ENCODE results near the gene NSMCE4A.
"Not testable (repeated sequence)": the region's sequence is repeated elsewhere in the genome, so short reads cannot be mapped to it uniquely, and the experiment has no call there.

Gene NSMCE4A

GRCh38 chr10:122019414-122019975, 44.5 kb upstream of the NSMCE4A start:
- TF ChIP-seq CTCF (IDR thresholded peaks at IDR 0.05; ENCODE audit: extremely low read depth, insufficient read depth, missing control alignments), result no peak
- in situ Hi-C loops (cut with MboI; ENCODE audit: low pct_unique_long_range_greater_than_20kb, low sequenced_read_pairs, unreplicated experiment), result no loop called here
- no peak for DNase-seq (ENCODE audit: low spot score)

DNA sequence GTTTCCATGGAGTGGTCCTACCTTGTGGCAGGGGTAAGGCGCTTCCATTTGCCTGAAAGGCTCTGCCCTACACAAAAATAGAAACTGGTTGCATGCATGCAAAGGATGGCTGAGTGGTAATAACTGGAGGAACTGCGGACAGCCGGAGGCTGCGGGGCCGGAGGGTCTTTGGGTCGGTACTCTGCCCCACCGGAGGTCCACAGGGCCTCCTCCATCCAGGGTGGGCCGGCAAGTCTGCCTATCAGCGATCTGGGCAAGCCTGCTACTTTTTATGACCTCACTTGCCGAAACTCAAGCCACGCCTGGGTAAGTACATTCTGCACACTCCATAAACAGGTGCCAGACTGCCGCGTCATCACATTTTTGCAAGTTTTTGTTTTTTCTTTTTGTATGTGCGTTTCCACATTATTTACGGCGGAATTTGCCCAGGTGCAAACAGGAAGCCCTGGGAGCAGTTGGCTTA, 44.0 kb upstream of the NSMCE4A start:
- in situ Hi-C loops (cut with MboI; ENCODE audit: low pct_unique_long_range_greater_than_20kb, low sequenced_read_pairs, unreplicated experiment), result no loop called here
- TF ChIP-seq CTCF (IDR thresholded peaks at IDR 0.05; ENCODE audit: extremely low read depth, insufficient read depth, missing control alignments), result no peak
- no peak for DNase-seq (ENCODE audit: low spot score)

DNA sequence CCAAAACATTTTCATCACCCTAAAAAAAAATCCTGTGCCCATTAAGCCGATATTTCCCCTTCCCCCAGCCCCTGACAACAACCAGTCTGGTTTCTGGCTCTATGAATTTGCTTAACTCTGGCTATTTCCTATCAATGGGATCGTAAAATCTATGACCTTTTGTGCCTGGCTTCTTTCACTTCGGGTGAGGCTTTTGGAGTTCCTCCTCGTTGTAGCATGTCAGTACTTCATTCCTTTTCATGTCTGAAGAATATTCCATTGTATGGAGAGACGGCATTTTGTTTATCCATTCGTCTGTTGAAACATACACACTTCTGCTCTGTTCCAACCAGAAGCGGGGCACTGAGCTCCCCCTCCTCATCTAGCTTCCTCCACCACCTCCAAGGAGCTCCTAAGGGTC, 43.5 kb upstream of the NSMCE4A start:
- in situ Hi-C loops (cut with MboI; ENCODE audit: low pct_unique_long_range_greater_than_20kb, low sequenced_read_pairs, unreplicated experiment), result no loop called here
- no peak for DNase-seq (ENCODE audit: low spot score)
- no peak for TF ChIP-seq CTCF (IDR thresholded peaks at IDR 0.05; ENCODE audit: extremely low read depth, insufficient read depth, missing control alignments)

GRCh38 chr10:122017926-122018325, 42.9 kb upstream of the NSMCE4A start:
- in situ Hi-C loops (cut with MboI; ENCODE audit: low pct_unique_long_range_greater_than_20kb, low sequenced_read_pairs, unreplicated experiment); DNase-seq (ENCODE audit: low spot score): not testable (repeated sequence)

DNA sequence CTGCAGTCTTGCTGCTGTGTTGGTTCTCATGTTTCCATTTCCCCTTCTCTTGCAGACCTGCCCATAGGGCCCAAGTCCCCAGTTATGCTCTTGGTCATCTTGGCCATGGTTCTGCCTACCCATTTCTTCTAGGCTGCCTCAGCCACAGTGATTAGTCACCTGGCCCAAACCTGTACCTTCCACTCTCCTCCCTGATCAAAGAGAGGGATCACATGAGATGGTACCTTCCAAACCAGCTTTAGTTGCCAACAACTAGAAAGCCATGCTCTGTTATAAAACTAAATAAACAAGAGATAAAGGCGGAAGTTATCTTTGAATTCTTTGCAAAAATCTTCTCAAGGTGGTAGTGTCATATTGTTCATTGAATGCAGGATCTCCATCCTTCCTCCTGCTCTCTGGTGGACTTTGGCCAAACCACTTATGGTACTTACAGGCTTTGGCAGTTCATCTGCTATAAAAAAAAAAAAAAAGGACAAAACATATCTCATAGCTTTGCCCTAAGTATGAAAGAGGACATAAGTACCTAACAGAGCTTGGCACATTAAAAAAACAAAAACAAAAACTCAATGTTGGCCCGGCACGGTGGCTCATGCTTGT, 39.7 kb upstream of the NSMCE4A start:
- DNase-seq (ENCODE audit: low spot score), result no peak
- no peak for TF ChIP-seq CTCF (IDR thresholded peaks at IDR 0.05; ENCODE audit: extremely low read depth, insufficient read depth, missing control alignments)
- in situ Hi-C loops (cut with MboI; ENCODE audit: low pct_unique_long_range_greater_than_20kb, low sequenced_read_pairs, unreplicated experiment), result no loop called here

DNA sequence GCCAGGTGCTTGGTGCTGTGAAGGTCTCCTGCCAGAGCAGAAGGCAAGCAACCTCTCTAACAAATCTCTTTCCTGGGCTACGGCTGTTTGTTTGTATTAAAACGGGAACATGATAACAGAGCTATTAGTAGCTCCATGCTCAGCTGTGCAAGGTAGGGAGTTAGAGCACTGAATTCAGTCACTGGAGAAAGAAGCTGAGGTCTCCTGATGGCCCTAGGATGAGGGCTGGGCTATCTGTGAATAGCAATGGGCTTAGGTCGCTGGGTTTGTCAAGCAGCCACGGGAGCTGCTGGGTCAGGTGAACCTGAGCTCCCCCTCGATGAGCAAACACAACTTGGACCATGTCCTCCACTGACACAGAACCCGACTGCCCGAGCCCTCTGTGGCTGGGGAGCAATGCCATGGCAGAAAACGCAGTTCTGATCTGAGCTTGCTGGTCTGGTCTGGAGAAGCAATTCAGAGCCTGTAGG, 38.3 kb upstream of the NSMCE4A start:
- no peak for TF ChIP-seq CTCF (IDR thresholded peaks at IDR 0.05; ENCODE audit: extremely low read depth, insufficient read depth, missing control alignments)
- in situ Hi-C loops (cut with MboI; ENCODE audit: low pct_unique_long_range_greater_than_20kb, low sequenced_read_pairs, unreplicated experiment), result no loop called here
- no peak for DNase-seq (ENCODE audit: low spot score)

- in situ Hi-C loops (cut with MboI; ENCODE audit: low pct_unique_long_range_greater_than_20kb, low sequenced_read_pairs, unreplicated experiment), result no loop called here
- no peak for DNase-seq (ENCODE audit: low spot score)
- TF ChIP-seq CTCF (IDR thresholded peaks at IDR 0.05; ENCODE audit: extremely low read depth, insufficient read depth, missing control alignments), result no peak
Observed at GRCh38 chr10:122012731-122013130, 37.7 kb upstream of the NSMCE4A start.

All from GM13977 (cell line).